LNCAP (cell line): ENCODE results near the gene BACE2.

Experiments used
- CTCF ChIP-seq: fragments of 450-650 bp; IDR thresholded peaks from 2 replicates; pipeline ENCODE4 v1.5.1; 2017; ENCODE audit warnings: mild to moderate bottlenecking

The BACE2 gene

GRCh38 chr21:41220208-41220733 lies 52.3 kb downstream of the BACE2 start:
- no peak for TF ChIP-seq CTCF

GRCh38 chr21:41222247-41223068 lies 54.5 kb downstream of the BACE2 start:
- TF ChIP-seq CTCF: no peak

- TF ChIP-seq CTCF: no peak
These were observed 58.9 kb downstream of the BACE2 start for GRCh38 chr21:41226853-41227252.

GRCh38 chr21:41227357-41228005 lies 59.5 kb downstream of the BACE2 start:
- no peak for TF ChIP-seq CTCF

- TF ChIP-seq CTCF: no peak
These were observed 60.0 kb downstream of the BACE2 start for GRCh38 chr21:41228006-41228370.

- TF ChIP-seq CTCF: no peak
These were observed 60.5 kb downstream of the BACE2 start for GRCh38 chr21:41228492-41228891.

GRCh38 chr21:41228958-41229357 lies 61.0 kb downstream of the BACE2 start:
- no peak for TF ChIP-seq CTCF
